HepG2 (cell line): ENCODE results near the gene INKA2. TPM values are rescaled to one million over a fixed set of nuclear protein-coding genes. Genes with fewer than 3 reads are reported as not detected.
A peak's percentile ranks its signal among the peaks of the same experiment; 100 is the strongest.

Experiments
- ATAC-seq: fragments of 200-7000 bp; cut with Tn5 transposase; 3 replicates; pipeline ENCODE4 v1.9.1; 2020; ENCODE audit warnings: mild to moderate bottlenecking, moderate library complexity
- BruUV-seq: library from RNA; stranded (reverse); fragments of 400-500 nt; replicated peaks from 2 replicates; lab custom pipeline; 2021; lab: Mats Ljungman, UMichigan
- CTCF ChIA-PET: fragments of 300-600 bp; formaldehyde crosslinking; extraction: SDS; loops from one replicate; lab custom pipeline; 2021; ENCODE audit warnings: low total read pairs, inconsistent platforms, low intra/inter-chr PET ratio; lab: Yijun Ruan, JAX
- POLR2A ChIA-PET: fragments of 350-600 bp; sonication (Branson Sonifier 250); formaldehyde crosslinking; loops from one replicate; lab custom pipeline; 2020; ENCODE audit warnings: antibody characterized with exemption, inconsistent platforms; lab: Yijun Ruan, JAX
- DNase-seq: peaks from one replicate; pipeline ENCODE4 v3.0.0-alpha.2; 2015; ENCODE audit warnings: low spot score
- FAIRE-seq: peaks from 3 replicates; lab custom pipeline; 2011; peaks lifted over from hg19 to GRCh38; lab: Jason Lieb, UNC
- H2AFZ ChIP-seq: one replicate; pipeline ENCODE4 v1.6.1; 2011; ENCODE audit warnings: low read length, inconsistent platforms
- H3K27ac ChIP-seq: fragments of 300-600 bp; 3 replicates; pipeline ENCODE4 v1.8.0; 2011; ENCODE audit warnings: mixed run types, mild to moderate bottlenecking, mixed read lengths, low read length, inconsistent platforms; ENCODE audit not compliant: insufficient read depth; ENCODE audit errors: extremely low read length
- H3K27me3 ChIP-seq, 2 experiments: fragments of 200-600 bp in 1 of 2; 2 replicates in 1 of 2; 3 replicates in 1 of 2; pipeline versions ENCODE4 v1.6.0 to v1.8.0; 2011; ENCODE audit warnings: low read length in 2 of 2, mild to moderate bottlenecking in 2 of 2, moderate library complexity in 2 of 2, inconsistent platforms in 1 of 2; ENCODE audit not compliant: insufficient read depth in 2 of 2, control insufficient read depth in 1 of 2
- H3K36me3 ChIP-seq, 2 experiments: fragments of 200-600 bp in 1 of 2; replicated peaks in 1 of 2; 2 replicates in 1 of 2; 3 replicates in 1 of 2; pipeline versions ENCODE4 v1.5.1 to v1.8.0; 2011; ENCODE audit warnings: low read length in 2 of 2, inconsistent platforms in 1 of 2; ENCODE audit not compliant: insufficient read depth in 2 of 2, control insufficient read depth in 1 of 2
- H3K4me1 ChIP-seq: 2 replicates; pipeline ENCODE4 v1.5.1; 2012; ENCODE audit warnings: low read length, inconsistent platforms; ENCODE audit not compliant: insufficient read depth
- H3K4me2 ChIP-seq: 2 replicates; pipeline ENCODE4 v1.6.0; 2011; ENCODE audit warnings: low read depth, low read length, inconsistent platforms
- H3K4me3 ChIP-seq, 3 experiments: fragments of 200-600 bp in 1 of 3; sonication (generic), shearing (Covaris generic) in 1 of 3; replicated peaks in 1 of 3; 2 replicates each; pipeline ENCODE4 v1.5.1; 2011 to 2016; ENCODE audit warnings: low read length in 3 of 3, inconsistent platforms in 2 of 3, low read depth in 2 of 3, mild to moderate bottlenecking in 2 of 3, control low read depth in 1 of 3, mixed read lengths in 1 of 3; ENCODE audit not compliant: insufficient read depth in 1 of 3
- H3K79me2 ChIP-seq: one replicate; pipeline ENCODE4 v1.6.1; 2011; ENCODE audit warnings: low read length, inconsistent platforms; ENCODE audit not compliant: insufficient read depth
- H3K9ac ChIP-seq: 2 replicates; pipeline ENCODE4 v1.6.0; 2011; ENCODE audit warnings: mild to moderate bottlenecking, low read depth, low read length, inconsistent platforms; ENCODE audit not compliant: insufficient read depth
- H3K9me3 ChIP-seq: 2 replicates; pipeline ENCODE4 v1.5.1; 2012; ENCODE audit warnings: mild to moderate bottlenecking, low read length
- H4K20me1 ChIP-seq: 2 replicates; pipeline ENCODE4 v1.6.0; 2011; ENCODE audit warnings: inconsistent platforms, mild to moderate bottlenecking, low read length, moderate library complexity; ENCODE audit not compliant: insufficient read depth
- AGO1 ChIP-seq: fragments of 200-400 bp; formaldehyde crosslinking; IDR thresholded peaks from 2 replicates; pipeline ENCODE4 v1.6.1; 2017; ENCODE audit warnings: mild to moderate bottlenecking, low read depth, low read length, moderate library complexity; ENCODE audit not compliant: poor library complexity, severe bottlenecking
- ARNT ChIP-seq: fragments of 450-650 bp; IDR thresholded peaks from 2 replicates; pipeline ENCODE4 v1.6.1; 2017
- HIVEP1 ChIP-seq: sonication (generic); formaldehyde crosslinking; IDR thresholded peaks from 2 replicates; pipeline ENCODE4 v1.4.0; 2020; ENCODE audit warnings: mild to moderate bottlenecking, missing genetic modification reagents
- ZFX ChIP-seq: sonication (generic); formaldehyde crosslinking; IDR thresholded peaks from 2 replicates; pipeline ENCODE4 v1.4.0; 2020; ENCODE audit warnings: mild to moderate bottlenecking, low read depth, missing genetic modification reagents, moderate library complexity
- ZMYM2 ChIP-seq: sonication (generic); formaldehyde crosslinking; IDR thresholded peaks from 2 replicates; pipeline ENCODE4 v1.8.0; 2022; ENCODE audit warnings: mild to moderate bottlenecking, missing genetic modification reagents
- ZNF18 ChIP-seq: sonication (generic); formaldehyde crosslinking; IDR thresholded peaks from 2 replicates; pipeline ENCODE4 v1.8.0; 2022; ENCODE audit warnings: mild to moderate bottlenecking, missing genetic modification reagents; ENCODE audit not compliant: insufficient replicate concordance
- WGBS: methylation state at CpG from one replicate; pipeline ENCODE4 v1.1.6; 2017; ENCODE audit warnings: low lambda C conversion rate; 5-methylcytosine and 5-hydroxymethylcytosine counted together
- in situ Hi-C: cut with HindIII; loops from 2 replicates; pipeline ENCODE4 v1.10.0; 2017; ENCODE audit warnings: low pct_unique_long_range_greater_than_20kb; ENCODE audit not compliant: extremely low pct_ligation_motif_present
- intact Hi-C: fragments of 100-400 bp; cut with micrococcal nuclease; formaldehyde crosslinking; loops from one replicate; pipeline ENCODE4 v1.10.0; 2022; ENCODE audit not compliant: unreplicated experiment
- polyA plus RNA-seq, 8 experiments: library from polyadenylated mRNA; depleted of rRNA in 3 of 8; stranded (reverse) in 7 of 8; unstranded in 1 of 8; fragments of >200 nt; fragmentation: Illumina TruSeq in 4 of 8; extraction: Trizol in 4 of 8; gene quantifications; 2 replicates each; pipeline versions ENCODE4 v1.2.1 to v1.2.3, GENCODE V29; 2011 to 2016; ENCODE audit warnings: low read depth in 4 of 8, missing spikeins in 1 of 8, mixed read lengths in 1 of 8; ENCODE audit not compliant: insufficient read depth in 1 of 8
- total RNA-seq, 5 experiments: library from RNA; depleted of rRNA; stranded (reverse); fragments of >200 nt; fragmentation: Illumina TruSeq; extraction: Trizol; gene quantifications; 2 replicates each; pipeline ENCODE4 v1.2.3, GENCODE V29; 2016; ENCODE audit warnings: low read depth in 1 of 5
- TF ChIP-seq, protein P1 (sequence below): sonication (generic); formaldehyde crosslinking; IDR thresholded peaks from 2 replicates; pipeline ENCODE4 v1.9.0; 2022; ENCODE audit warnings: missing genetic modification reagents, mild to moderate bottlenecking, borderline replicate concordance

The INKA2 gene
- total and polyA plus RNA-seq, 2 of the 13 experiments (the other 11 are each of a cell fraction or from before 2014, with no cell fraction given): 2.6 to 4.6 TPM

- no TSS peak for BruUV-seq
- Histone ChIP-seq H3K4me3 (peak overlapping the region; percentile 80 to 96 (median 87)), H3K27ac (peak overlapping the region; percentile 83), H3K36me3 (peaks cover 0 to 16% of the 10 kb centered on the region in 2 experiments; a peak in 4 of 5 replicates), H4K20me1 (no peaks in the 10 kb centered on the region), H3K4me1 (peaks cover 46% of the 10 kb centered on the region), H3K4me2 (peak overlapping the region; percentile 89), H3K79me2 (peaks cover 23% of the 10 kb centered on the region), H3K9me3 (no peaks in the 10 kb centered on the region), H3K9ac (peak overlapping the region; percentile 91), H2AFZ (no peak overlapping the region), H3K27me3 (no peaks in the 10 kb centered on the region; a peak in 1 of 5 replicates)
- POLR2A ChIA-PET: interaction anchor here (0.6 to 3.4 kb wide), 4 partner anchors 11 to 163 kb away, joined by 3 to 22 read pairs (median 5); partner anchors contain the start of gene INKA2
- DNase-seq (no peak), FAIRE-seq (no peak), ATAC-seq (peak; percentile 65)
- CTCF ChIA-PET: interaction anchor here (1.9 kb wide), 1 partner anchor 41 kb away, joined by 19 read pairs; no protein-coding TSS in a partner anchor
- TF ChIP-seq AGO1 (no peak), ZMYM2 (0 out of 2 replicates have a peak, but pooled peaks have one; percentile 3), ZNF18 (CRISPR knock-in tag) (peak; percentile 1), ARNT (no peak), ZFX (CRISPR knock-in tag) (peak; percentile 27; the same call in 1 of the 2 replicates), HIVEP1 (CRISPR knock-in tag) (no peak)
- TF ChIP-seq, protein P1, sequence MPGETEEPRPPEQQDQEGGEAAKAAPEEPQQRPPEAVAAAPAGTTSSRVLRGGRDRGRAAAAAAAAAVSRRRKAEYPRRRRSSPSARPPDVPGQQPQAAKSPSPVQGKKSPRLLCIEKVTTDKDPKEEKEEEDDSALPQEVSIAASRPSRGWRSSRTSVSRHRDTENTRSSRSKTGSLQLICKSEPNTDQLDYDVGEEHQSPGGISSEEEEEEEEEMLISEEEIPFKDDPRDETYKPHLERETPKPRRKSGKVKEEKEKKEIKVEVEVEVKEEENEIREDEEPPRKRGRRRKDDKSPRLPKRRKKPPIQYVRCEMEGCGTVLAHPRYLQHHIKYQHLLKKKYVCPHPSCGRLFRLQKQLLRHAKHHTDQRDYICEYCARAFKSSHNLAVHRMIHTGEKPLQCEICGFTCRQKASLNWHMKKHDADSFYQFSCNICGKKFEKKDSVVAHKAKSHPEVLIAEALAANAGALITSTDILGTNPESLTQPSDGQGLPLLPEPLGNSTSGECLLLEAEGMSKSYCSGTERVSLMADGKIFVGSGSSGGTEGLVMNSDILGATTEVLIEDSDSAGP: 0 out of 2 replicates have a peak, but pooled peaks have one; percentile 8
- 1% methylated on average over 5 of the region's 35 CpGs for WGBS
- intact Hi-C loops (loop anchor here (1.0 kb wide), 1 partner anchor 11 kb away; no protein-coding TSS in a partner anchor), in situ Hi-C loops (loop anchor here (5.0 kb wide), 1 partner anchor 34 kb away; no protein-coding TSS in a partner anchor)
Measured at GRCh38 chr1:111756124-111756513, 16.9 kb upstream of the INKA2 start.
